GM18873 (cell line): ENCODE data around the gene ASTN2.
"Not testable (repeated sequence)": the region's sequence is repeated elsewhere in the genome, so short reads cannot be mapped to it uniquely, and the experiment has no call there.

Source experiments
- ATAC-seq: cut with Tn5 transposase; IDR thresholded peaks from one replicate; pipeline ENCODE4 v1.9.1; 2021; ENCODE audit warnings: mild to moderate bottlenecking, moderate library complexity, moderate number of reproducible peaks; ENCODE audit not compliant: unreplicated experiment, low FRiP score

Gene ASTN2

GRCh38 chr9:117088140-117088539 is 326.7 kb downstream of the ASTN2 start:
- ATAC-seq = no peak

DNA sequence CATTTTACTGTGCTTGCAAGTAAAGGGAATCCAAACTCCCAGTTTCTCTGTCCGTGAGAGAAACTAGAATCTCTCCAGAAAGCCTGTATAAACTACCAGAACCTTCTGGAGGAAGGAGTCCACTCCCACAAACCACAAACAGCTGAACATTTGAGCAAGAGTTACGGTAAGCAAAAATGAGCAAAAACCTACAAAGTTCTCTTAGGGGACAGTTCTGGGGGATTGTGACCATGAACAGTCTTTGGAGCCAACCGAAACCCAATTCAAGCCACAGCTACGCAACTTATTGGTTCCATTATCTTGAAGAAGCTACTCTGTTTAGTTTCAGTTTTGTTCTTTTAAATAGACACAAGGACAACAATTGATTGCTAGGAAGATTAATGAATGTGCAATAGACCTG is 330.6 kb downstream of the ASTN2 start:
- ATAC-seq = no peak

GRCh38 chr9:117083559-117083958 is 331.3 kb downstream of the ASTN2 start:
- no peak for ATAC-seq

GRCh38 chr9:117081641-117082317 is 333.1 kb downstream of the ASTN2 start:
- ATAC-seq = no peak

- ATAC-seq = no peak
Observed at GRCh38 chr9:117080765-117081390, 334.0 kb downstream of the ASTN2 start.

DNA sequence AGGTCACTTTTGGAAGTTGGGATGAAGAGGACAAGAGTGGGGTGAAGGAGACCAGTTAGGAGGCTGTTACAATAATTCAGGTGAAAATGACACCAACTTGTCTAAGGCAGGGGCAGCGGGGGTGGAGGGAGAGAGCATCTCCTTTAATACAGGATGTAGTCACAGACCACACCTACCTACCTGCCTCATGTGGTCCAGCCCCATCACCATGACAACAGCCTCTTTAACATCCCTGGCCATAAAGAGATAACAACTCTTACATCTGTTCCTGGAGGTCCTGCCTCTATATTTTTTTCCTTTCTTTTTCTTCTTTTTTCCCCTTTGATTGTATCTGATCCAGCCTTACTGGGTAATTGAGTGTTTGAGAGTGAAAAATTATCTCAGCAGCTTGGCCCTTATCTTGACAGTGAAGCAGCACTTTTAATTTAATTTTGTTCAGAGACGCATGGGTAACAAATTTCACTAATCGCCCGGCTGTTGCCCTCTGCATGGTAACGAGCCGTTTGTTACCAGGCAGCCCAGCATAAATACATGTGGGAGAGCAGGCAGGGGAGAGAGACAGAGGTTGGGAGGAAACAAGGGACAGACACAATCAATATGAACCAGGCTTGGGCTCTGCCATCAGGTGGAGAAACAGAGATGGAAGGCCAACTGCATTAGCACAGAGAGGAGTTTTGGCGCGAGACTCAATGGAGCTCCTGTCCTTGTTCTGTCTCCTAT is 338.1 kb downstream of the ASTN2 start:
- no peak for ATAC-seq

GRCh38 chr9:117075636-117076035 is 339.2 kb downstream of the ASTN2 start:
- no peak for ATAC-seq

DNA sequence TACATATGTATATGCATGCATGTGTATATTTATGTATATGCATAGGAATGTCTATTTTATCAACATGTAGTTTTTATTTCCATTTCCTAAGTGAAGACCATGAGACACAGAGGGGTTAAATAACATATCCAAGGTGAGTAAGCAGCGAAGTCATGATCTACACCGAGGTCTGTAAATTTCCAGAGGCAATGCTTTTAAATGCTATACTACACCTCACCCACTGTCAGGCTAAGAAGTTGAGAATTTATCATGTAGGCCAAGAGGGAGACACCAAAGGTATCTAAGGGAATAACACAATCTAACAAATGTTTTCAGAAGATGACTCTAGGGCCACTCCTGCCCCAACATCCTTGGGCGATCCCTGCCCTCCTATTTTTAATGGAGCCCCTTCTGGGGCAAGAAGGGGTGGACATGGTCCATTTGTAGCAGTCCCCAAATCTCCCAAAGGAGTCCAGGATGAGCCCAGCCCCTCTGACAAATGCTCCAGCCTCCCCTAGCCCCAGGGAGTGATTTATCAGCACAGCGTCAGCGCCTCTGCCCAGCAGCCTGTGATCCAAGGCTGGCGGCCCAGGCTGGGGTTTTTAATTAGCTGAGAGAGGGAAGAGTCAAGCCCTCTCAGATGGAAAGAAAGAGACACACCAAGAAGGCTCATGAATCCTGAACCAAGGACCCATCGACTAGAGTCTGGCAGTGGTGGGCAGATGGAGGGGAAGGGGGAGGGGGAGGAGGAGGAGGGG is 339.9 kb downstream of the ASTN2 start:
- no peak for ATAC-seq

DNA sequence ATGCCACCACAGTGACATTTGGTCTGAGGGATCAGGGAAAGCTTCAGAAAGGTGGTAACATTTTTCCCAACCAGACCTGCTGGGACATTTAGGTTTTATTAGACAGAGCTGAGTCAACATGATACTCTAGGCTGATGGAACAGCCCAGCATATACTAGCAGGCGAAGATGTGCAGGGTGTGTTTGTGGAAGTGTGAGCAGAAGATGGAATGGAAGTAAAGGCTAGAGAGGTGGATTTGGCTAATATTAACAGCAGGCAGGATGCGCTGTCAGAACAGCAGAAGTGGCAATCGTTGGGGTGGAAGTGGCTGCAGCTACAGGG is 340.6 kb downstream of the ASTN2 start:
- ATAC-seq = no peak

DNA sequence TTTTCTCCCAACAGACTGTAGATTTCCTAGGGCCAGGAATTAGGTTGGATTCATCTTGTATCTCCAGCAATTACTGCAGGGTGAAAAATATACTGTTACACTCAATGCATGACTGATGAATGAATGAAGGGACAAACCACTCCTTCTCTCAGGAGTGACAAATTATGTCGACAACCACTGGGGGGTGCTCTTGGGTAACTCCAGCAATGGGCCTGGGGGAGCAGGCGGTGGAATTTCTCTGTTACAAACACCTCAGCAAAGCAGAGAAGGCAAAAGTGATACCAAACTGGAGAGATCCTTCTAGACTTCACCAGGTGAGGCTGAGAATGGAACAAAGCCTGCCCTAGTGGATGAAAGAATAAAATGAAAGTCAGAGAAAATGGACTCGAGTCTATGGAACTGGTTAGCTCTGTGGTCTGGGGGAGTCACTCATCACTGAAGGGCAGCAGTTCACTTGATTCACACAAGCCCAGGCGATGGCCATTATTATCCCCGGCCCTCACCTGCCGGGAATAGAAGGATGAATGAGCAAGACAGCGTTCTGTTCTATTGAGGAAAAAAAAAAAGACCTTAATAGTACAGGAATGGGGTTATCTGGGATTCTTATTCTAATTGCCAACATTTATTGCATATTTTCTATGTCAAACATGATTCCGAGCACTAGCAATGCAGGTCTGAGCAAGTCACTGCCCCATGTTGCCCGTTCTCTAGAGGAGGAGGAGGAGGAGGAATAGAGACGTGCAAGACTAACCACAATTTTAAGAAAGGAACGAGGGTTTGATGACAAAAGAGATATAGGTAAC is 341.1 kb downstream of the ASTN2 start:
- ATAC-seq = no peak

DNA sequence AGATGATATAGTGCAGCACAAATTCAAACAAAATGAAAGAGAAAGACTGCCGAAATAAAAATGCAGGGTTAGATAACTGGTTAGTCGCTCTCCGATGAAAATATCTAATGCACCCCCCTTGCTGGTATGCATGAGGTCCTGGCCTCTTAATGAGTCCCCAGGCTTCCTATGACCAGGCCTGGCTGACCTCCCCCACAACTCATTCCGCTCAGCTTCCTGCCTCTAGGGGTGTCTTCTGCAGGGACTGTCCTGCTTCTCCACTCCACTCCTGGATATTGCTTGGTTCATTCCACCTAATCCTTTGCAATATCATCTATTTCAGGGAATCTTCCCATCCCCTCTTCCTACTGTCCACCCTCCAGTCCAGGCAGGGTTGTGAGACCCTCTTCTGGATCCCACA is 341.8 kb downstream of the ASTN2 start:
- ATAC-seq = no peak

GRCh38 chr9:117072216-117072615 is 342.6 kb downstream of the ASTN2 start:
- no peak for ATAC-seq

DNA sequence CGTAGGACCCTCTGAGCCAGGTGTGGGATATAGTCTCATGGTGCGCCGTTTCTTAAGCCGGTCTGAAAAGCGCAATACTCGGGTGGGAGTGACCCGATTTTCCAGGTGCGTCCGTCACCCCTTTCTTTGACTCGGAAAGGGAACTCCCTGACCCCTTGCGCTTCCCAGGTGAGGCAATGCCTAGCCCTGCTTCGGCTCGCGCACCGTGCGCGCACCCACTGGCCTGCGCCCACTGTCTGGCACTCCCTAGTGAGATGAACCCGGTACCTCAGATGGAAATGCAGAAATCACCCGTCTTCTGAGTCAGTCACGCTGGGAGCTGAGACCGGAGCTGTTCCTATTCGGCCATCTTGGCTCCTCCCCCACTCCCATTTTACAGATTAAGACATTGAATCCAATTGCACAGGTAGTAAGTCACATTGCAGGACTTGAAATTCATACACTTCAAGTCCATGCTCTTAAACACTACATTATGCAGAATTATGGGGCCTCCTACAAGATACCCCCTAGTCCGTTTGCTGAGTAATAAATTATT is 343.1 kb downstream of the ASTN2 start:
- ATAC-seq = not testable (repeated sequence)

DNA sequence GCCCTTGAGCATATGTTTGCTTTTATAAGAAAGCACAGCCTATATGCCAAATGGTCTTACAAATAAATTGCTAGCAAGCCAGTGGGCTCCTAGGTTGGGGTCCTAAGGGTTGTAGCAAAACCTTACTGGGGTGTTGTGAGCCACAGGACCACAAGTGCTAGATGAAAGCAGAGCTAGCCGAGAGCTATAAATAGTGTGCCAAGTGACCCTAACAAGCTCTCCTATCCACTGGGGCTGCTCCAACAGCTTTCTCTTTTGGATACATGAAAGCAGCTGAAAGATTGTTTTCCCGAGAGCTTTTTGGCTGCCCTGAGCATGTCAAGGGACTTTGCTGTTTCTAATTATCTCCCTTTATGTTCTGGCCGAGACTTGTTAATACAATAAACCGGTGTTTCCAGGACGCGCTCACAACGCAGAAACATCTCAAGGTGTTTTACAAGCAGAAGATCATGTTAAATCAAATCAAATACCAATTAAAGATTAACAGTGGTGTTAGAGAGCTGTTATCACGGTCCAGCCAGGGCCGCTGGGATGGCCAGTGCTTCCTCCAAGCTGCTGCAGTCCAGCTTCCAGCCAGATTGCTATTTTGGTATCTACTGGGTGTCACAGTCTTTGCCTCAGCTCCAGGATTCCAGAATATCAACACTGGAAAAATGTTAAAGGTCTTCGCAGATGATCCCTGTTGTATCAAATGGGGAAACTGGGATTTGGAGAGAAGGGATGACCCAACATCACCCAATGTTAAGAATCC is 351.0 kb downstream of the ASTN2 start:
- ATAC-seq = no peak

GRCh38 chr9:117060963-117061362 is 353.9 kb downstream of the ASTN2 start:
- no peak for ATAC-seq

- no peak for ATAC-seq
Observed at GRCh38 chr9:117050007-117050406, 364.9 kb downstream of the ASTN2 start.

DNA sequence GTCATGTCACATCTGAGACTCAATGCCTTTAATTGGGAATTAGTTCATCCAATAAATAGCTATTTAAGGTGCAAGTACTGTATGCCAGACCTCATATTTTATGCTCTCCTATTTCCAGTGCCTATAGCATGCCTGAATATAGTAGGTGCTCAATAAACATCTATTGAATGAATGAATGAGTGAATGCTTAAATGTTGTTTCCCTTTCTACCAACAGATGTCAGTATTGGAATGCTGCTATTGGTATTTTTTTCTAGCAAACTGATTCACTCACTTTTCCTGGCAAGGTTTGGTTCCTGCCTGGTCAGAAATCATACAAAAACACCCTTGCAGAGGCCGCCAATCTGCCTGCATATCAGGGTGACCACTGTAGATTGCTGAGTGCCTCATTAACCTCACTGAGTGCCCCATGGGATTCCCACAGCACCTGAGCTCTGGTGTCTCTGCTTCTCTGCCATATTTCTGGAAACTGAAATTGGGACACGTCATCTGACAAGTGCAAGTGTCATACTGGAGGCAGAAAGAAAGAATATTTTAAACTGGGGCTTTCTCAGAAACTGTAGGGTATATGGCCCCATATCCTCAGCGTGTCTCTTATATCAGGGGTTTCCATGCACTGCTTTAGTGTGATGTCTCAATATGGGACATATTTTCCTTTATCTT is 368.1 kb downstream of the ASTN2 start:
- ATAC-seq = peak; percentile 95

DNA sequence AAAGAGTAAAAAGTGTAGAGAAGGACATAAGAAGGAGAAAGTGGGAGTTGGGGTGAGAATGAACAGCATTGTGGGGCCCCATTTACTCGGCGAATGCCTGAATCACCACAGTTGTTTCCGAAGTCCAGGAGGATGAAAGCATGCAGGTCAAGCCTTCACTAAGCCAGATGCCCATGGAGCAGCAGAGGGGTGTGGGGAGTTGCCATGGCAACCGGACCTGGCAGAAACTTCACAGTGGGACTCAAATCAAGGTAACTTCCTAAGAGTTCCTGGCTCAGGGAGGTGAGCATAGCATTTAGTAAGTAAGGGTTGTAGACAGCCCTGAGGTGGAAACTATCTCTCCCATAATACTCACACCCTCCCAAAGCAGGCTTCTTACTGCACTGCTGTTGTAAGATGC is 370.6 kb downstream of the ASTN2 start:
- ATAC-seq = no peak

DNA sequence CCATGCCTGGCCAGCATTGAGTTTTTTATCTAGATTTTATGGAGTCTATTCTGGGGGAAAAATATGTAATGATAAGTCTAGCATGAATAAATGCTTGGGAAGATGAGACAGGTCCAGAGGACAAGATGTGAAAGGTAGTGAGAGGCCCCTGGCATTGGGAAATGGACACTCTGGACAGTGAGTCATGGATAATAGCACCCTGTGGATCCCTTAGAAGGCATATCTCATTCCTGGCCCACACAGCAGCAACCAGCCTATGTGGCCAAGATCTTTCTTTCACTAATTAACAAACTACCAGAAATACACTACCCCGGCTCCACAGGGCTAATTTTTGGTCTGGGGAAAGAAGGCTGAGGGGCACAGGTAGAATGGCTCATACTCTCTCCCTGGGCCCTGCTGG is 371.7 kb downstream of the ASTN2 start:
- no peak for ATAC-seq
